NCI-H345 treated with DMSO at 0.1 percent for 48 hours (cell line): ENCODE data around the gene PPIF.

ENCODE experiments used
- DNase-seq: peaks from one replicate; lab custom pipeline; 2025; ENCODE audit not compliant: unreplicated experiment; lab: John Stamatoyannopoulos, UW

Gene PPIF

GRCh38 chr10:79347894-79348639, 798 bp downstream of the PPIF start:
- no peak for DNase-seq

DNA sequence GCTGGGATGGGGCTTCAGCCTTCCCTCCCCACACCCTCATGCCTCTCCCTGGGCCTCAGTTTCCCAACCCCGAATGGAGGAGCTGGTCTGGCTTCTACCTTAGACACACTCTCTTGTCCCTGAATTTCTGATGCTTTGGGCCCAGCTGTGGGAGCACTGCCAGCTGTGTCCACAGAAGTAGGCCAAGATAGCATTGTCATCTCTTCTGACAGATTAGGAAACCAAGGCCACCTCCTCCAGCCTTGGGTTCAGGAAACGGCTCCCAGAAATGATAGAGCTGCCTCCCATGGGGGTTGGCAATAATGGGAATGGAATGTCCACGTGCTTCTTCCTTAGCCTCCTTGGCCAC, 1.3 kb downstream of the PPIF start:
- DNase-seq, result no peak

DNA sequence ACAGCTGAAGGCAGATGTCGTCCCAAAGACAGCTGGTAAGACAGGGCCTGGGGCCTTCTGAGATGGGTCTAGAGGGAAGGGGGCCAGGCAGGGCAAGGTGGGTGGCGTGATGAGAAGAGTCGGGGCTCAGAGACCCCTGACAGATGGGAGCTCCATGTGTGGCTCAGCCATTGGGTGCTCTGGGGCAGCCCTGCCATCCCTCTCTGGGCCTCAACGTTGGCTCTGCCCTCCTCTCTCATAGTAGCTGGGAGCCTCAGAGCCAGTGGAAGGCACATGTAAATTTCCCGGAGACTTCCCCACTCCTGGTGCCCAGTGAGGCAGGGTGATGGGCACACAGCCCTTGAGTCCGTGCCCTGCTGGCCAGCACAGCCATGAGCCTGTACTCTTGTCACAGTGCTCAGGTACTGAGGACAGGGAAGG, 1.8 kb downstream of the PPIF start:
- DNase-seq, result no peak

- no peak for DNase-seq
Measured at GRCh38 chr10:79349766-79350406, 2.6 kb downstream of the PPIF start.

DNA sequence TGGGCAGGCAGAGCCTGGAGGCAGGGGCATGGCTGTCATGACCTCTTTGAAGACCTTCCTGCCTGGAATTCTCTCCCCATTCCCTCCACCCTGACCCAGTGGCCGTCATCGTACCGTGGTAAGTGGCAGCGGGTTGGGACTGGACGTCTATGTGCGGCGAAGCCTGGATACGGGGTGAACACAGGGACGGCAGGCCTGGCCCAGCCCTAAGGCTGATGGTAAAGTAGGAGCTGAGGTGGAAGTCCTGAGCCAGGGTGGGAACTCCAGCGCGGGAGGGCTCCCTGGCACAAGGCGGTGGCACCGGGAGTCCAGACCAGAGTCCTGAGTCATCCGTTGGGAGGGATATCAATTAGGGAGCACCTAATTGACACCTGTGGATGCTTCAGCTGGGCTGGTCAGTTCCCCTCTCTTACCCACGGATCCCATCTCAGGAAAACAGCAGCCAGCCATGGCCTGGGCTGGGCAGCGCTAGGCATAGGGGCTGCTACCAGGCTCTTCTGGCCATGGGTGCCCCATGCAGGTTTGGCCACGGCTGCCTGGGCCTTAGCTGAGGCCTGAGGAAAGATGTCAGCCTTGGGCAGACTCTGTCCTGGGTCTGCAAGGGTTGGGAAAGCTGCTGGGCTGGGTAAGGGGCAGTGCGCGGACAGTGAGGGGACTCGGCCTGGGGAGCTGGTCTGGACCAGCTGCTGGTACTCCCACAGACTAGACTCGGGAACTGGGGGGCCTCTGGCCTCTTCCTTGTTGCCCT, 3.3 kb downstream of the PPIF start:
- DNase-seq, result no peak

GRCh38 chr10:79351332-79351731, 4.1 kb downstream of the PPIF start:
- DNase-seq, result no peak

DNA sequence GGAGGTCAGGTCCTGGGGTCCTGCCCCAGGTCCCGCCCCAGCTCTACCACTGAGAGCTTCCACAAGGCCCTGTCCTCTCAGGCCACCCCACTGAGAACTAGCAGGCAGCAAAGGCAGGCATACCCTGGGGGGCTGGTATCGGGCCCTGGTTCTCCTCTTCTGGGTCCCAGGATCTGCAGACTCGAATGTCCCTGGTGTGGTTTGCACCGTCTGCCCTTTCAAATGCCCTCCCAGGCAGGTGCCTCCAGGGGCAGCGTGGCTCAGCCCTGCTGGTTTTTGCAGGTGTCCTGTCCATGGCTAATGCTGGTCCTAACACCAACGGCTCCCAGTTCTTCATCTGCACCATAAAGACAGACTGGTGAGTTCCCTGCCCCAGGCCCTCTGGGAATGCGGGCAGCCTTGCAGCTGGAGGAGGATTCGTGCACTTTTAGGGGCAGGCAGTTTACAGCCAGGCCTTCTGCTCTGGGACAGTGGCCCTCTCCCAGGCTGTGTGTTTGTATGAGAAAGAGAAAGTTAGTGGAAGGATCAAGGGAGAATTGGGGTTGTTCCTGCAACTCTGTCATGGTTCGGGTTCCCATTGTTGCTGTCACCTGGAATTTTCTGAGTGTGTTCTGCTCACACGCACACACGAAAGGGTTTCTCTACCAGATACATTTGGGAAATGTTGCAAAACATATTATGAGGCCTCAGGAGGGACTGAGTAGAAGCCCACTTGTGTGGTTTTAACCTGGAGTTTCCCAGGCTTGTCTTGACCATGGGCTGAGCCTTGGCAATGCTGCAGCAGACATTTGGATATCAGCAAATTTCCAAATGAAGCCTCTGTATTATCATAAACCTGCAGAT, 5.0 kb downstream of the PPIF start:
- DNase-seq, result no peak

GRCh38 chr10:79353000-79353406, 5.7 kb downstream of the PPIF start:
- DNase-seq, result no peak

DNA sequence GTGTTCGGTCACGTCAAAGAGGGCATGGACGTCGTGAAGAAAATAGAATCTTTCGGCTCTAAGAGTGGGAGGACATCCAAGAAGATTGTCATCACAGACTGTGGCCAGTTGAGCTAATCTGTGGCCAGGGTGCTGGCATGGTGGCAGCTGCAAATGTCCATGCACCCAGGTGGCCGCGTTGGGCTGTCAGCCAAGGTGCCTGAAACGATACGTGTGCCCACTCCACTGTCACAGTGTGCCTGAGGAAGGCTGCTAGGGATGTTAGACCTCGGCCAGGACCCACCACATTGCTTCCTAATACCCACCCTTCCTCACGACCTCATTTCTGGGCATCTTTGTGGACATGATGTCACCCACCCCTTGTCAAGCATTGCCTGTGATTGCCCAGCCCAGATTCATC, 6.5 kb downstream of the PPIF start:
- DNase-seq, result no peak

DNA sequence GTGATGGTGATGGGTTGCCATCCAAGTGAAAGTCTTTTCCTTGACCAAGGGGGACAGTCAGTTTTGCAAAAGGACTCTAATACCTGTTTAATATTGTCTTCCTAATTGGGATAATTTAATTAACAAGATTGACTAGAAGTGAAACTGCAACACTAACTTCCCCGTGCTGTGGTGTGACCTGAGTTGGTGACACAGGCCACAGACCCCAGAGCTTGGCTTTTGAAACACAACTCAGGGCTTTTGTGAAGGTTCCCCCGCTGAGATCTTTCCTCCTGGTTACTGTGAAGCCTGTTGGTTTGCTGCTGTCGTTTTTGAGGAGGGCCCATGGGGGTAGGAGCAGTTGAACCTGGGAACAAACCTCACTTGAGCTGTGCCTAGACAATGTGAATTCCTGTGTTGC, 6.9 kb downstream of the PPIF start:
- DNase-seq, result no peak

DNA sequence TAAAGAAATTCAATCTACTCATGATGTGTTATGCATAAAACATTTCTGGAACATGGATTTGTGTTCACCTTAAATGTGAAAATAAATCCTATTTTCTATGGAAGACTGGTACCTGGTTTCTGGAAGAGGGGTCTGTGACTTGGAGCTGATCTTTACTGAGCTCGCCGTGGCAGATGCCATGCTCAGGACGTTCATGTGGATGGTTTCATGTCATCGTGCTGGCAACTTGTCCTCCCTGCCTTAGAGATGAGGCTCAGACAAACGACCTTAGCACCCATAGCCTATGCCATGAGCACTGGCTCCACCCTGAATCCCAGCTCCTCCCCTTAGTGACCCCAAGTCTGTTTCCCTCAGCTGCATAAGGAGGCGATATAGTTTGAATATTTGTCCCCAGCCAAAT, 7.3 kb downstream of the PPIF start:
- no peak for DNase-seq

- DNase-seq, result no peak
Measured at GRCh38 chr10:79355420-79356017, 8.2 kb downstream of the PPIF start.

GRCh38 chr10:79356104-79356503, 8.8 kb downstream of the PPIF start:
- no peak for DNase-seq

- no peak for DNase-seq
Measured at GRCh38 chr10:79357180-79357579, 9.9 kb downstream of the PPIF start.

DNA sequence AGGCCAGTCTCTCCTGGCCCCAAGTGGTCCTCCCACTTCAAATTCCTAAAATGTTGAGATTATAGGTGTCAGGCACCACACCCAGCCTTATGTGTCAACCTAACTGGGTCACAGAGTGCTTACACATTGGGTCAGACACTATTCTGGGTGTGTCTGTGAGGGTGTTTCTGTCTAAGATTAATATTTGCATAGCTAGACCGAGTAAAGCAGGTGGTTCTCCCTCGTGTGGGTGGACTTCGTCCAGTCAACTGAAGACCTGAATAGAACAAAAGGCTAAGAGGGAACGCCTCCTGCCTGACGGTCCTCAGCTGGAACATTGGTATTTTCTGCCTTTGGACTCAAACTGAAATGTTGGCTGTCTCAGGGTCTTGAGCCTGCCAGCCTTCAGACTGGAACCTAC, 11.5 kb downstream of the PPIF start:
- no peak for DNase-seq

- no peak for DNase-seq
Measured at GRCh38 chr10:79359816-79360498, 12.7 kb downstream of the PPIF start.

- no peak for DNase-seq
Measured at GRCh38 chr10:79360499-79361342, 13.5 kb downstream of the PPIF start.

DNA sequence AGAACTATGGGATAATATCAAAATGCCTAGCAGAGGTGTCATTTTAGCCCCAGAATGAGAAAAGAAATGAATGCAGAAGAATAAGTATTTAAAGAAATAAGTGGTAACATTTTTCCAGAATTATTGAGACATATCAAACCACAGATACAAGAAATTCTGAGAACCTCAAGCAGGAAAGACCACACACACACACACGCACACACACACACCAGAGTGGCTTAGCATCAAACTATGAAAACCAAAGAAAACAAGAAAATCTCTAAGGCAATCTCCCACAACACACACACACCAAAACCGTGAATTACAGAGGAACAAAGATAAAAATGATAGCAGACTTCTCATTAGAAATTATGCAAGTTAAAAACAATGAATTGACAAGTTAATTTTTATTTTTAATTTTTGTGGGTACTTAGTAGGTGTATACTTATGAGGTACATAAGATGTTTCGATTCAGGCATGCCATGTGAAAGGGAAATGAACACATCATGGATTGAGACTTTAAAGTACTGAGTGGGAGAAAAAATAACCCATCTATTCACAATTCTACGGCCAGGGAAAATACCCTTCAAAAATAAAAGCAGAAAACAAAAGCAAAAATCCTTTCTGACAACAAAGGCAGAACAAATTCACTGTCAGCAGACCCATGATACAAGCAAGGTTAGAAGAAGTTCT, 14.6 kb downstream of the PPIF start:
- no peak for DNase-seq
